ENCODE results near the gene ZIM2. TPM values are rescaled to one million over a fixed set of nuclear protein-coding genes. Genes with fewer than 3 reads are reported as not detected.
A peak's percentile ranks its signal among the peaks of the same experiment; 100 is the strongest.

Gene ZIM2
- total and polyA plus RNA-seq, 4 donors = 0.08 to 1.6 (median 0.12) TPM; not detected in 1

GRCh38 chr19:56880592-56881190, 40.2 kb upstream of the ZIM2 start:
- H3K27ac ChIP-seq (ENCODE audit: low read depth in 1 of 2, low read length in 1 of 2) = no peak overlapping the region
- DNase-seq (no peak), ATAC-seq (ENCODE audit: insufficient read depth, low FRiP score) (no peak)
- H3K36me3 ChIP-seq (ENCODE audit: control insufficient read depth in 4 of 4, insufficient read depth in 4 of 4, low read length in 4 of 4) = no peaks in the 10 kb centered on the region
- no peaks in the 10 kb centered on the region for H3K27me3 ChIP-seq (ENCODE audit: control insufficient read depth in 3 of 3, insufficient read depth in 3 of 3, low read length in 2 of 3)
- TF ChIP-seq CTCF (IDR thresholded peaks at IDR 0.05; ENCODE audit: control extremely low read depth, extremely low read depth) = no peak
- 79 to 80% methylated on average over 5 of the region's 5 CpGs for WGBS, 2 donors
- peaks cover 0 to 23% (median 1%) of the 10 kb centered on the region in 4 donors for H3K9me3 ChIP-seq (ENCODE audit: control insufficient read depth in 4 of 4, insufficient read depth in 3 of 4, low read length in 3 of 4)
- no peak overlapping the region for H3K4me3 ChIP-seq
- H3K9ac ChIP-seq (ENCODE audit: insufficient read depth in 1 of 2, low read length in 2 of 2) = no peak overlapping the region
- H3K4me1 ChIP-seq (ENCODE audit: control insufficient read depth in 5 of 5, insufficient read depth in 5 of 5, low read length in 5 of 5) = no peaks in the 10 kb centered on the region

- Histone ChIP-seq H3K9ac (ENCODE audit: insufficient read depth in 1 of 2, low read length in 2 of 2) (no peak overlapping the region), H3K4me3 (no peak overlapping the region), H3K27me3 (ENCODE audit: control insufficient read depth in 3 of 3, insufficient read depth in 3 of 3, low read length in 2 of 3) (no peaks in the 10 kb centered on the region), H3K4me1 (ENCODE audit: control insufficient read depth in 5 of 5, insufficient read depth in 5 of 5, low read length in 5 of 5) (no peaks in the 10 kb centered on the region), H3K9me3 (ENCODE audit: control insufficient read depth in 4 of 4, insufficient read depth in 3 of 4, low read length in 3 of 4) (peaks cover 0 to 35% (median 4%) of the 10 kb centered on the region in 4 donors), H3K36me3 (ENCODE audit: control insufficient read depth in 4 of 4, insufficient read depth in 4 of 4, low read length in 4 of 4) (no peaks in the 10 kb centered on the region), H3K27ac (ENCODE audit: low read depth in 1 of 2, low read length in 1 of 2) (no peak overlapping the region)
- ATAC-seq (ENCODE audit: insufficient read depth, low FRiP score) (no peak), DNase-seq (no peak)
- 79 to 87% methylated on average over 19 of the region's 19 CpGs for WGBS, 2 donors
- no peak for TF ChIP-seq CTCF (IDR thresholded peaks at IDR 0.05; ENCODE audit: control extremely low read depth, extremely low read depth)
Measured at GRCh38 chr19:56877069-56877715, 36.7 kb upstream of the ZIM2 start.

GRCh38 chr19:56875717-56876116, 35.2 kb upstream of the ZIM2 start:
- no peak overlapping the region for H3K27ac ChIP-seq (ENCODE audit: low read depth in 1 of 2, low read length in 1 of 2)
- H3K9ac ChIP-seq (ENCODE audit: insufficient read depth in 1 of 2, low read length in 2 of 2) = no peak overlapping the region
- no peaks in the 10 kb centered on the region for H3K36me3 ChIP-seq (ENCODE audit: control insufficient read depth in 4 of 4, insufficient read depth in 4 of 4, low read length in 4 of 4)
- 58 to 70% methylated on average over 3 of the region's 3 CpGs for WGBS, 2 donors
- DNase-seq (peak in 1 of 3 donors; percentile 19), ATAC-seq (ENCODE audit: insufficient read depth, low FRiP score) (no peak)
- H3K4me1 ChIP-seq (ENCODE audit: control insufficient read depth in 5 of 5, insufficient read depth in 5 of 5, low read length in 5 of 5) = no peaks in the 10 kb centered on the region
- no peak for TF ChIP-seq CTCF (IDR thresholded peaks at IDR 0.05; ENCODE audit: control extremely low read depth, extremely low read depth)
- H3K9me3 ChIP-seq (ENCODE audit: control insufficient read depth in 4 of 4, insufficient read depth in 3 of 4, low read length in 3 of 4) = peaks cover 0 to 35% (median 3%) of the 10 kb centered on the region in 4 donors
- H3K27me3 ChIP-seq (ENCODE audit: control insufficient read depth in 3 of 3, insufficient read depth in 3 of 3, low read length in 2 of 3) = no peaks in the 10 kb centered on the region
- no peak overlapping the region for H3K4me3 ChIP-seq
